EL (cell line): Measurements from ENCODE around the gene CATSPER2.
"Not testable (repeated sequence)": the region's sequence is repeated elsewhere in the genome, so short reads cannot be mapped to it uniquely, and the experiment has no call there.

ENCODE experiments used
- DNase-seq: peaks from one replicate; pipeline ENCODE4 v3.0.0-alpha.2; 2016

CATSPER2 gene

DNA sequence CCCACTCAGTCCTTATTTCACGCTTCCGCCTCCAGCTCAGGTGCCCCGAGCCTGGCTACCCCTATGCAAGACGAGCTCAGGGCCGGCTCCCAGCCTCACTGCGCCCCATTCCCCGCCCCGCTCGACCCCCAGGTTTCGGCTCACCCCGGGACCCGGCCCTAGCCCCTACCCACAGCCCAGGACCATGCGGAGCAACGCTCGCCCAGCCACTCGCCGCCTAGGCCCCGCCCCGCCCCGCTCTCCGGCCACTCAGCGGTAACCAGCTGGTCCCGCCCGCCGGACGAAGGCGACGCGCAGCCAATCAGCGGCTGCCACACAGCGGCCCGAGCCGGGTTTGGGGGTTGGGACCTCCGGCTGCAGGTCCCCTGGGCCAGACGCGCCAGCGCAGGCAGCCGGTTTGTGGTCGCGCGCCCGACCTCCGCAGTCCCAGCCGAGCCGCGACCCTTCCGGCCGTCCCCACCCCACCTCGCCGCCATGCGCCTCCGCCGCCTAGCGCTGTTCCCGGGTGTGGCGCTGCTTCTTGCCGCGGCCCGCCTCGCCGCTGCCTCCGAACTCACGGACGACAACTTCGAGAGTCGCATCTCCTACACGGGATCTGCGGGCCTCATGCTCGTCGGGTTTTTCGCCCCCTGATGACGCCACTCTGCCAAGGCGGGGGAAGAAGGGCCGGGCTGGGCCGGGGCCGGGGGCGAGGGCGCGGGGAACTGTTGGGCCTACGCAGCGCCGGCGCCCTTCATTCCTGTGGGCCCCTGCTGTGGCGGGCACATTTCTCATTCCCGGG is at the start of gene CATSPER2:
CATSPER2 (minus strand) TSS at position 196 of the 781 bp plus-strand sequence. CDS start 783 bp downstream, outside the sequence.
- DNase-seq, result no peak

DNA sequence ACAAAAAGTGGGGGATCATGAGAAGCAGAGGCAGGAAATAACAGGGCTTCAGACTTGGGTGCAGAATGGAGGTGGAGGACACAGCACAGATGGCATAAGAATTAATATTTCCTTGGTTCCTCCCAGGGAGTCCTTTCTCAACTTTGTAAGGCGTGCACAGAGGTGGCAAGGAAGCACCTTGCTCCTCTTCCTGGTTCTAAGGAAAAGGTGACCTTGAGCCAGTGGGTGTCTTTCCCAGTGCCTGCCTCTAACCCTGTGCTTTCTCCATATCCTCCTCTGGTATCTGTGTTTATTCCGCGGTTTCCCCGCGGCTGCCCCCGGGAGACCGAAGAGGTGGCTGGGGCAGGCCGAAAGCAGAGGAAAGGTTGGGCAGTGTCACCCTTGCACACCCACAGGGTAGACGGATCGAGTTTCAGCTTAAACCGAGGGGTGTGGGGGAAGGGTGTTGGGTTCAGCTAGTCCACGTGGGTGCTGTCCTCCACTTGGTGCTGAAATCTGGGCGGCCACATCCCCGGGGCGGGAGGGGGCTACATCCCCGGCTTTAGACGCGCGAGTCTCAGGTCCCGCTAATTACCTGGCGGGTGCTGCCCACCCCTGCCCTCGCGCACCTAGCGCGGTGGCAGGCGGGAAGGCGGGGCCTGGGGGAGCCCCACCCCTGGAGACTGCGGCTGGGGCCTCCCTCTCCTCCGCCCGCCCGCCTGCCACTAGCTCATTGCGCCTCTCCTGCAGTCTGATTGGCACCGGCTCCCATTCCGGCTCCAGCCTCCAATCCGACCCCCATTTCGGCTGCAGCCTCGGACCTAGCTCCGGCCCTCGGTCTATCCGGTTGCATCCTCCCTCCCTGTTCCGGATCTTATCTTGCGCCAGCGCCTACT is 44.7 kb upstream of the CATSPER2 start, which contains the start of gene CKMT1A:
CKMT1A (plus strand) TSS at position 712 of the 875 bp plus-strand sequence. CDS start 192 bp downstream, outside the sequence.
- not testable (repeated sequence) for DNase-seq

- not testable (repeated sequence) for DNase-seq
Measured at GRCh38 chr15:43692679-43693078, 44.0 kb upstream of the CATSPER2 start.

DNA sequence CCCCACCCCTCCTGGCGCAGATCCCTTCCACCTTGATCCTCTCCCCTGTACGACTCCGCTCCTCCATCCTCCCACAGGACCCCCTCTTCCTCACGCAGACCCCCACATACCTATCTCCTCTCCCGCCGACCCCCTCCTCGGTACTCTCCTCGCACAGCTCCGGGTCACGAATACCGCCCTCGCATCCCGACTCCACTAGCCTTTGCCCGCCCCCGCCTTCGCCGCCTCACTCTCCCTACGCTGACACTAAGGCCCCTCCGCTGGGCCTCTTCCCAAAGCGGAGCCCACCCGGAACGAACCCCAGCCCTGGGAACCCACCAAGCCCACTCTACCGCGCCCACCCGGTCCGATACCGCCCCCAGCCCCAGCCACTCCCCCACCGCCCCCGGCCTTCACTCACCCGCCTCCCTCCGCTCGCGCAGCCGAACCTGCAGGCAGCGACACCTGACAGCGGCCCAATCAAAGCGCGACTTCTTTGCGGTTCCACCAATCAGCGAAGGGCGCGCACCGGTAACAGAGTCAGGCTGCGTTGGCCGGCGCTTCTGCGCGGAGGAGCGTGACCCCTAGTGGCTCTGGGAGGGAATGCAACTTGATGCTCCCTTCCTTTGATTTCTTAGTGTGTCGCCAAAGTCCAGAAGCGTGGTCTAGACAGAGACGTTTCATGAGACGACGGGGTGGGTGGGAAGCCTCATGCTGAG is 41.1 kb upstream of the CATSPER2 start:
- DNase-seq, result not testable (repeated sequence)

DNA sequence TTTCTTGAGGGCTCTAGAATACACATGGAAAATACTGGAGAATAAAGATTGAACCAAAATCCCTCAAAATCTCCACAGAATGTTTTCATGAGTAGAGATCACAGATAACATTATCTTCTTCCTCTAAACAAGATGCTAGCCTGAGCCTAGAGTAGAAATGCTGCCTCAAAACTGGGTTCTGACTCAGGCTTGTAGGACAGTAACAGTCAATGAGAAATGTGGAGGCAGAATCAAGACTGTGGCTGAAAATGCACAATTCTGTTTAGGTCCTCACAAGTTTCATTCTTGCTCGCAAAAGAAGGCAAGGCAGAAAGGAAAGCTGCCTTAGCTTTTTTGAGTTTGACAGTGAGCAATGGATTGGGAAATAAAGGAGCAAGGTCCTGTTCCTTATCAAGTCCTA is 25.5 kb upstream of the CATSPER2 start:
- DNase-seq, result not testable (repeated sequence)

GRCh38 chr15:43666177-43666576 is 17.5 kb upstream of the CATSPER2 start:
- not testable (repeated sequence) for DNase-seq

DNA sequence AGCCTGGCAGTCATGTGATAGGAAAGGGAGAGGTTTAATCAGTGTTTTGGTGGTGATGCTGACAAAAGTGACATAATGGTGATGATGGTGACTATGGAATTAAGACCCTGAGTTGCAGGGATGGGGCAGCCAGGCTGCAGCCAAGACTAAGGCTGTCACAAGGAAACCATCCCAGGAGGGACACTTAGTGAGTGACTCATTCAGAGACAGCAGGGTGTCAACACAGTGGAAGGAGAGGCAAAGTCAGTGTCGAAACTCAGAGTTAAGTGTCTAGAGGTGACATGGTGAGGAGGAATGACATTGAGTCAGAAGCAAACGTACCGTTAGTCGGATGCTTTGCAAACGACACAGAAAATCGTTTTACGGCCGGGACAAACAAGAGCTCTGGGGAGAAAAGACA is 14.7 kb upstream of the CATSPER2 start:
- not testable (repeated sequence) for DNase-seq

- not testable (repeated sequence) for DNase-seq
Measured at GRCh38 chr15:43662293-43662692, 13.6 kb upstream of the CATSPER2 start.

GRCh38 chr15:43659727-43660126 is 11.1 kb upstream of the CATSPER2 start:
- not testable (repeated sequence) for DNase-seq

DNA sequence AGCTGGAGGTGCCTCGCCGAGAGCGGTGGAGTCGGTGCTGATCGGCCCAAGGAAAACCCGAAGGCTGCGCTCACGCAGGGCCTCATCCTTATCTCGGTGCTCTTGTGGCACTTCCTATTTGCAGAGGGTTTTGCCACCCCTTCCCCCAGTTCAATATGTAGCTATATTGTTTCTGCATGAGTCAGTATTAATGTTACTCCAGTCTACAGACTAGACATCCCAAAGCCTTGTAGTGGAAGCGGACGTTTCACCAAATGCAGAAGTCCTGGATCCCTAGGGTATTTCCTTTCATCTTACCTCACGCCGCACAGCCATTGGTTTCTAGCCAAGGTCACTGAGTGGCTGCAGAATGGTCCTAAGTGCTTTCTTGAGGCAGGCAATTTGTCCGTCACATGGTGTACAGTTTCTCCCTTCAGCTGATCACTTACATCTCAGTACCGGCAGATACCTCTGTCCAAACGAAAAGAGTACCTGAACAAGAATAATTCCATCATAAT is 834 bp upstream of the CATSPER2 start:
- DNase-seq, result not testable (repeated sequence)

GRCh38 chr15:43638464-43639204 is 10.0 kb downstream of the CATSPER2 start:
- not testable (repeated sequence) for DNase-seq

DNA sequence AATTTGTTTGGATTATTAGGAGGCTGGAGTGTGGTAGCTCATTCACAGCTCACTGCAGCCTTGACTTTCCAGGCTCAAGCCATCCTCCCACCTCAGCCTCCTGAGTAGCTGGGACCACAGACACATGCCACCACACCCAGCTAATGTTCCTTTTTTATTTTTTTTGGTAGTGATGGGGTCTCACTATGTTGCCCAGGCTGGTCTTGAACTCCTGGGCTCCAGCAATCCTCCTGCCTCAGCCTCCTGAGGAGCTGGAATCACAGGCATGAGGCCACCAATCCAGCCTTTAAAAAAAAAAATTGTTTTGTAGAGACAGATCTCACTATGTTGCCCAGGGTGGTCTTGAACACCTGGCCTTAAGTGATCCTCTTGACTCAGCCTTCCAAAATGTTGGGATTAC is 21.7 kb downstream of the CATSPER2 start:
- DNase-seq, result not testable (repeated sequence)

- DNase-seq, result no peak
Measured at GRCh38 chr15:43625106-43625505, 23.5 kb downstream of the CATSPER2 start.

DNA sequence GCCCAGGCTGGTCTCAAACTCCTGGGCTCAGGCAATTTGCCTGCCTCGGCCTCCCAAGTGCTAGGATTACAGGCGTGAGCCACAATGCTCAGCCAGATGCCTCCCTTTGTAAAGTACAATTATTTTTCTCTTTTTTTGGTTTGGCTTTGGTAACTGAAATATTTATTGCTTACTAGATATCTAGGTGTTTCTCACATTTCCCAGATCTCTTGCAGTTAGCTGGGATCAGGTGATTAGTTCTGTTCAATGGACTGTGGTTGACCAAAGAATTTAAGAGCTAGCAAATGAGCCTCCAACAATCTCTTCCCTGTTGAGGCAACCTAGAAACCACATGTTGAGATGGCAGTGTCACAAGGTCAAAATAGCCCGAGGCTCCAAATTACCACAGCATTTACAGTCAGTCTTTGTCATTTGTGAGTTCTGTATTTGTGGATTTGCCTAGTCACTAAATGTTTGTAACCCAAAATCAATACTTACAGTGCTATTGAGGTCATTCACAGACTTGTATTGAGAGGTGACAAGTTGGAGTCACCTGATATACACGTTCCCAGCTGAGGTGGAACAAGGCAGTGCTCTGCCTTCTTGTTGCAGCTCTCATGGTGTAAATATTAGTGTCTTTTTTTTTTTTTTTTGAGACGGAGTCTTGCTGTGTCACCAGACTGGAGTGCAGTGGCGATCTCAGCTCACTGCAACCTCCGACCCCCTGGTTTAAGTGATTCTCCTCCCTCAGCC is 26.4 kb downstream of the CATSPER2 start:
- peak; percentile 19 for DNase-seq

GRCh38 chr15:43618700-43619099 is 29.9 kb downstream of the CATSPER2 start, which contains the start of gene STRC:
Gene STRC (minus strand): TSS chr15:43618800. CDS start chr15:43618722, 78 bp downstream.
- DNase-seq, result not testable (repeated sequence)

GRCh38 chr15:43617750-43618149 is 30.9 kb downstream of the CATSPER2 start:
- DNase-seq, result not testable (repeated sequence)

GRCh38 chr15:43602233-43602632 is 46.4 kb downstream of the CATSPER2 start:
- peak; percentile 16 for DNase-seq

DNA sequence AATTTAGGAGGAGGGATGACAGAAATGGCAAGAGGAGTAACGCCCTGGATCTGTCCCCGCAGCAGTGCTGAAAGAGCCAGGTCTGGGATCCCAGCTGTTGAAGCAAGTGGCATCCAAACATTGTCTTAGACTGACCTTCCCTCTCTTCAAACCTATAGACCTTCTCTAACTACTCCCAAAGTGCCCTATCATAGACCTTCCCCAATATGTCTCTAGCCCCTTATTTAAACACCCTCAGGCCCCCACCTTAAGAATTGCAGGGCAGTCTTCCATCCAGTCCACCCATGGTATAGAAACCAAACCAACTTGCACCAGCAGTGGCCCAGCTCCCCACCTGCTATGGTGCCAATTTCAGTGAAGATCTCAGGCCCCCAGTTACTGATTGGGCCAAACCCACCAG is 48.4 kb downstream of the CATSPER2 start:
- DNase-seq, result not testable (repeated sequence)

DNA sequence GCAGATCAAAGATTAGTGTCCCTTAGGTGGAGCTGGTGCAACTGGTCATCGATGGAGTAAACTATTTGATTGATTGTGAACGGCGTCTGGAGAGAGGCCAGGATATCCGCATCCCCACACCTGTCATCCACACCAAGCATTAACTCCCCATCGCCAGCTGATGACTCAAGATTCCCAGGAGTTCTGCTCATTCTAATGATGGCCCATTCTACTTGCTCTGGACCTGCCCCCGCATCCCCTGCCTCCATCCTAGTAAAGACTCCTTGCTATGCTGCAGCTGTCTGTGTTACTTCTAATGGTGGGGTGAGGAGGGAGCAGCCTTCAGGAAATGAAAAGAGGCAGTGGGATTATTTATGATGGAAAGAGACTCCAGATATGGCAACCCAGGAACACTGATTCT is 49.5 kb downstream of the CATSPER2 start:
- not testable (repeated sequence) for DNase-seq

DNA sequence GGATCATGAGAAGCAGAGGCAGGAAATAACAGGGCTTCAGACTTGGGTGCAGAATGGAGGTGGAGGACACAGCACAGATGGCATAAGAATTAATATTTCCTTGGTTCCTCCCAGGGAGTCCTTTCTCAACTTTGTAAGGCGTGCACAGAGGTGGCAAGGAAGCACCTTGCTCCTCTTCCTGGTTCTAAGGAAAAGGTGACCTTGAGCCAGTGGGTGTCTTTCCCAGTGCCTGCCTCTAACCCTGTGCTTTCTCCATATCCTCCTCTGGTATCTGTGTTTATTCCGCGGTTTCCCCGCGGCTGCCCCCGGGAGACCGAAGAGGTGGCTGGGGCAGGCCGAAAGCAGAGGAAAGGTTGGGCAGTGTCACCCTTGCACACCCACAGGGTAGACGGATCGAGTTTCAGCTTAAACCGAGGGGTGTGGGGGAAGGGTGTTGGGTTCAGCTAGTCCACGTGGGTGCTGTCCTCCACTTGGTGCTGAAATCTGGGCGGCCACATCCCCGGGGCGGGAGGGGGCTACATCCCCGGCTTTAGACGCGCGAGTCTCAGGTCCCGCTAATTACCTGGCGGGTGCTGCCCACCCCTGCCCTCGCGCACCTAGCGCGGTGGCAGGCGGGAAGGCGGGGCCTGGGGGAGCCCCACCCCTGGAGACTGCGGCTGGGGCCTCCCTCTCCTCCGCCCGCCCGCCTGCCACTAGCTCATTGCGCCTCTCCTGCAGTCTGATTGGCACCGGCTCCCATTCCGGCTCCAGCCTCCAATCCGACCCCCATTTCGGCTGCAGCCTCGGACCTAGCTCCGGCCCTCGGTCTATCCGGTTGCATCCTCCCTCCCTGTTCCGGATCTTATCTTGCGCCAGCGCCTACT is 55.1 kb downstream of the CATSPER2 start, which contains the start of gene CKMT1B:
CKMT1B (plus strand) TSS at position 700 of the 863 bp plus-strand sequence. CDS start 192 bp downstream, outside the sequence.
- not testable (repeated sequence) for DNase-seq
